HepG2 (cell line): ENCODE data around the gene FCER1A.
"Not testable (repeated sequence)": the region's sequence is repeated elsewhere in the genome, so short reads cannot be mapped to it uniquely, and the experiment has no call there.

ENCODE experiments used
- CHD2 ChIP-seq: IDR thresholded peaks from 2 replicates; pipeline ENCODE4 v1.6.1; 2011; ENCODE audit warnings: low read depth, low read length, improper control_type of control experiment
- CTCF ChIP-seq: sonication (generic); formaldehyde crosslinking; IDR thresholded peaks from 2 replicates; pipeline ENCODE4 v1.5.0; 2020; ENCODE audit warnings: mild to moderate bottlenecking, missing genetic modification reagents, moderate library complexity
- POLR2A ChIP-seq, 2 experiments: IDR thresholded peaks; 2 replicates each; pipeline ENCODE4 v1.6.1; 2011; ENCODE audit warnings: low read depth in 2 of 2, low read length in 2 of 2, mild to moderate bottlenecking in 1 of 2, moderate library complexity in 1 of 2; ENCODE audit not compliant: insufficient read depth in 1 of 2
- ZHX2 ChIP-seq, 2 experiments: sonication (generic) in 1 of 2; formaldehyde crosslinking in 1 of 2; IDR thresholded peaks; 2 replicates each; pipeline versions ENCODE4 v1.6.1 to v1.9.0; 2014 to 2022; ENCODE audit warnings: antibody characterized with exemption in 1 of 2, borderline replicate concordance in 1 of 2, inconsistent platforms in 1 of 2, low read depth in 1 of 2, missing genetic modification reagents in 1 of 2

GRCh38 chr1:159349374-159349773 is 47.2 kb downstream of the FCER1A start:
- not testable (repeated sequence) for TF ChIP-seq POLR2A (IDR thresholded peaks at IDR 0.05; ENCODE audit: insufficient read depth in 1 of 2, low read depth in 2 of 2, low read length in 2 of 2); CTCF; ZHX2 (IDR thresholded peaks at IDR 0.05; ENCODE audit: low read depth); ZHX2 (CRISPR knock-in tag; IDR thresholded peaks at IDR 0.05; ENCODE audit: borderline replicate concordance); CHD2
